SKM-1 (cell line): ENCODE data around the gene BRWD1.
"Not testable (repeated sequence)": the region's sequence is repeated elsewhere in the genome, so short reads cannot be mapped to it uniquely, and the experiment has no call there.

Source experiments
- DNase-seq: peaks from one replicate; lab custom pipeline; 2025; ENCODE audit not compliant: unreplicated experiment; lab: John Stamatoyannopoulos, UW

BRWD1 gene

GRCh38 chr21:39176271-39176709, 137.1 kb downstream of the BRWD1 start:
- DNase-seq = no peak

GRCh38 chr21:39175665-39176064, 137.8 kb downstream of the BRWD1 start:
- no peak for DNase-seq

GRCh38 chr21:39175154-39175553, 138.3 kb downstream of the BRWD1 start:
- no peak for DNase-seq

GRCh38 chr21:39173716-39174680, 139.4 kb downstream of the BRWD1 start:
- no peak for DNase-seq

- DNase-seq = no peak
Measured at GRCh38 chr21:39169906-39170305, 143.5 kb downstream of the BRWD1 start.

- no peak for DNase-seq
Measured at GRCh38 chr21:39168800-39169199, 144.6 kb downstream of the BRWD1 start.

- DNase-seq = no peak
Measured at GRCh38 chr21:39164523-39164922, 148.9 kb downstream of the BRWD1 start.

GRCh38 chr21:39161064-39161463, 152.4 kb downstream of the BRWD1 start:
- DNase-seq = no peak

- no peak for DNase-seq
Measured at GRCh38 chr21:39159342-39160063, 153.9 kb downstream of the BRWD1 start.

GRCh38 chr21:39157241-39157640, 156.2 kb downstream of the BRWD1 start:
- not testable (repeated sequence) for DNase-seq

GRCh38 chr21:39156024-39156423, 157.4 kb downstream of the BRWD1 start:
- DNase-seq = no peak

- no peak for DNase-seq
Measured at GRCh38 chr21:39155578-39155977, 157.9 kb downstream of the BRWD1 start.

- DNase-seq = no peak
Measured at GRCh38 chr21:39153842-39154241, 159.6 kb downstream of the BRWD1 start.

- DNase-seq = no peak
Measured at GRCh38 chr21:39153373-39153772, 160.1 kb downstream of the BRWD1 start.

- no peak for DNase-seq
Measured at GRCh38 chr21:39152271-39152670, 161.2 kb downstream of the BRWD1 start.

- no peak for DNase-seq
Measured at GRCh38 chr21:39150877-39151276, 162.6 kb downstream of the BRWD1 start.

- no peak for DNase-seq
Measured at GRCh38 chr21:39150316-39150715, 163.1 kb downstream of the BRWD1 start.

GRCh38 chr21:39149882-39150281, 163.6 kb downstream of the BRWD1 start:
- no peak for DNase-seq

- no peak for DNase-seq
Measured at GRCh38 chr21:39148975-39149374, 164.5 kb downstream of the BRWD1 start.

- DNase-seq = no peak
Measured at GRCh38 chr21:39144191-39144590, 169.2 kb downstream of the BRWD1 start.

GRCh38 chr21:39142972-39143371, 170.5 kb downstream of the BRWD1 start:
- DNase-seq = no peak

- no peak for DNase-seq
Measured at GRCh38 chr21:39141502-39141901, 171.9 kb downstream of the BRWD1 start.
